GM12872 (cell line): ENCODE results near the gene RIPOR2.

Source experiments
- CTCF ChIP-seq: IDR thresholded peaks from 3 replicates; pipeline ENCODE4 v1.5.1; 2011; ENCODE audit warnings: low read depth, mild to moderate bottlenecking, low read length, moderate library complexity; ENCODE audit not compliant: insufficient read depth

The RIPOR2 gene

DNA sequence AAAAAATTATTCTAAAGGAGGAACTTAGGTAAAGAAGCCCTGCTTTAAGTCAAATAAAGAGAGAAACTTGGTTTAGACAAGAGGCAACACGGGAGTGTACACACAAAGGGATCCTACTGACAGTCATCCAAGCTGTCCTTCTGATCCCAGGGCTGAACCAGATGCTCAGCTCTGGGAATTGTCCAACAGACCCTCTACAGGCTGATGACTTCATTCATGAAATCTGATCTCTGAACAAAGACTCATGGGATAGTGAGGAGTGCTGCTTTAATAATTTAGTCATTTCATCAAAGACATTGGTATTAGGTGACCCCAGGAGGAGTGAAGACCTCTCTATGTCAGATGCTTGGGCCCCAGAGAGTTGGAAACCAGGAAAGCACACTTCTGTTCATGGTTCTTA lies 71.4 kb downstream of the RIPOR2 start:
- TF ChIP-seq CTCF = no peak

DNA sequence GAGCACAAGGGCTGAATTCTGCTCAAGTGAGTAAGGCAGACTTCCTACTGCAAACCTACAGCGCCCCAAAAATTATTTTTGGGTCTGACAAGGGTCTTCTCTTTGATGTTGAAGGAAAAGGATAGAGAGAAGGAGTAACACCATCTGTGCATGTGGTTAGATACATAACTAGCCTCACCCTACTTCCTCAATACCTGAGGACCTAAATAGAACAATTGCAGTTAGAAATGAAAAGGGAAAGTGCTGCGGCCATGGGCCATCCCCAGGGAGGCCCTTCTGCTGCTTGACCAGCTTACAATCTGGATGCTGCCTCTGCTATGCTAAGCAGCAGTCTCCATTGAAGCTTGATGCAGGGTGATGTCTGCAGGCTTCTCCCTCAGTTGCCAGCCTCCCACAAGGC lies 73.8 kb downstream of the RIPOR2 start:
- TF ChIP-seq CTCF = no peak

- no peak for TF ChIP-seq CTCF
Observed at GRCh38 chr6:24859608-24860200, 76.1 kb downstream of the RIPOR2 start.

GRCh38 chr6:24859132-24859531 lies 76.6 kb downstream of the RIPOR2 start:
- no peak for TF ChIP-seq CTCF

- TF ChIP-seq CTCF = no peak
Observed at GRCh38 chr6:24858177-24858653, 77.5 kb downstream of the RIPOR2 start.

DNA sequence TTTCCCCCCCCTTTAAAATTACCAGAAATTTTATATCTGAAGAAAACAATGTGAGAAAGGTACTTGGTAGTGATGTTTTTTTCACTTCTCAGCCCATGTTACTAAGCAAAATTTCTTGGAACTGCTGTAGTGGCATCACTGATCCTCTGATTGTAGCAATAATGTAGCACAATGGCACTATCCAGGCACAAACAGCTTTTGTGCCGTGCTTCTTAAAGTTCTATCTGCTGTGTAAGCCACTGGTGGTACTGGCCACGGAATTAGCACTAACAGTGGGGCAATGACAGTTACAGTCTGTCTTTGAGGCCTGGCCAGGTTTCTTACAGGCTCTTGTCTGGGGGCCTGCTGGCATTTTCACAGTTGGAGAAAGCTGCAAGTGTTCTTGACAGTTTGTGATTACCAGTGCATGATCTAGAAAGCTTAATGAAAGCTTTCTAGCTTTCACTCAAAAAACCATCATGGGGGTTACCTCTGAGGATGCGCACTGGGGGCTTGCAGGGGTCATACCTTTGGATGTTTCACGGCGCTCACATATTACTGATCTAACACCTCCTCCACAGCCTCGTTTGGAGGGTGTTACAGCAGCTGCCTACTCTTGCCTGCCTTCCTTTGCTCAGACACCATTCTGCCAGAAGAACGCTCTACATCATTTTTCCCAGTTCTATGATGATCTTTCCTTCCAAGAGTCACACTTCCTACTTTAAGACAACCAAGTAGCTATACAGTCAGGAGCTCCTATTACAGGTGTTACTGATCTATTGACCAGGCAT lies 78.7 kb downstream of the RIPOR2 start:
- TF ChIP-seq CTCF = no peak

DNA sequence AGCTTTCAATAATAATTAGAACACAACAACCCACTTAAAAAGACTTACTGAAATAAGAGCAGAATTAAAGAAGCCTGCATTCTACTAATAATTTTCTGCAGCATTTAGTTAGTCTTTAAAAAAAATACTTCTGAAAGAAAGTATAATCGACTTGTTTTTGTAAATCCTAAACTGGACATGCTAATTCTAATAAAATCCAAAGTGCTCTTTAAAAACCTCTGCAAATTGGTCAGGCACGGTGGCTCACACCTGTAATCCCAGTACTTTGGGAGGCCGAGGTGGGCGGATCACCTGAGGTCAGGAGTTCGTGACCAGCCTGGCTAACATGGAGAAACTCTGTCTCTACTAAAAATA lies 79.5 kb downstream of the RIPOR2 start:
- no peak for TF ChIP-seq CTCF
